RPMI8226 (cell line): ENCODE measurements around the gene ZCCHC14.
"Not testable (repeated sequence)": the region's sequence is repeated elsewhere in the genome, so short reads cannot be mapped to it uniquely, and the experiment has no call there.

ENCODE experiments used
- DNase-seq: peaks from one replicate; pipeline ENCODE4 v3.0.0-alpha.2; 2015

ZCCHC14 gene

DNA sequence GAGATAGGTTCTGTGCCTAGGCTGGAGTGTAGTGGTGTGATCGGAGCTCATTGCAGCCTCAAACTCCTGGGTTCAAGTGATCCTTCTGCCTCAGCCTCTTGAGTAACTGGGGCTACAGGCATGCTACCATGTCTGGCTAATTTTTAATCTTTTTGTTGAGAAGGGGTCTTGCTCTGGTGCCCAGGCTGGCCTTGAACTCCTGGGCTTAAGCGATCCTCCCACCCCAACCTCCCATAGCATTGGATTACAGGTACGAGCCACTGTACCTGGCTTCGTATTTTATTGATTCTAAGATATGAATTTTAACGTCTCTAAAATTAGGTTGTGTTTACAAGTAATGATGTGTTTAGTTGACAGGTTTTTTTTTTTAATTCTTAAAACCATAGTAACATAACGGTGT lies 30.8 kb upstream of the ZCCHC14 start:
- not testable (repeated sequence) for DNase-seq

DNA sequence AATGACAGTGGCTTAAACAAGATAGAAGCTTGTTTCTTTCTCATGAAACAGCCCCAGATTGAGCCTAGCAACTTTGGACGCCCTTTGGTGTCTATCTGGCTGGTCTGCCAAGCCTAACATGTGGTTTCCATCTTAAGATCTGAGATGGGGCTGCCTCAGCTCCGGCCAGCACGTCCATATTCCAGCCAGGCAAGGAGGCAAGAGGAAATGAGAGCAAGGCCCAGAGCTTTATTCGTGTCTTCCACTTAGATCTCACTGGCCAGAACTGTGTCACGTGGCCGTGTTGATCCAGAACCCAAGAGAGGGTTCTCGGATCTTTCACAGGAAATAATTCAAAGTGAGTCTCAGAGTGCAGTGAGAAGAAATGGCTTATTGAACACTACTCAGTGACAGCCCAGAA lies 28.9 kb upstream of the ZCCHC14 start:
- not testable (repeated sequence) for DNase-seq

GRCh38 chr16:87519170-87519569 lies 26.3 kb upstream of the ZCCHC14 start:
- DNase-seq, result not testable (repeated sequence)

DNA sequence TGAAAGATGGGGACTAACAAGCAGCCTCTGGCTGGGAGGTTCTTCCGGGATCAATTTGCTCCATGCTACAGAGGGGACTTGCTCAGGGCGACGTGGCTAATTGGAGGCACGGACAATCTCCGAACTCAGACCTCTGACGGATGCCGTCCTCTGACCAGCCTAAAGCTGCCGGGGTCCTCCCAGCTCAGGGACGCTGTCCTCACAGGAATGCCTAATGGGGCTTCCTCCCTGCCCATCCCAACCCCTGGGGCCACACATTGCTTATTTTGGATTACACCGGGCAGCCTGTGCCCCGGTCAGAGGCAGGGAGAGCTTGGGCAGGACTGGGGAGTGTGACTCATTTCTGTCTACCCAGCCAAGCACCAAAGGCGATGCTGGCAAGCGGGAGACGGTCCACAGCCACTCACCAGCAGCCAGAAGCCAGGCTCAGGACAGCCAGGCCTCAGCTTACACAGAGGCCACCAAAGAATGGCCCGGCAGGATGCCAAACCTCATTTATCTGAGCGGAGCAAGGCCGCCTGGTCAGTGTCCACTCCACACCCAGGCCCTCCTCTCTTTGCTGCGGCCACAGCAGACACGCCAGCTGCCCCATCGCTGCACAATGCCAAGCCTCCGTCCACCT lies 25.7 kb upstream of the ZCCHC14 start:
- DNase-seq, result not testable (repeated sequence)

- not testable (repeated sequence) for DNase-seq
Measured at GRCh38 chr16:87517610-87518429, 25.0 kb upstream of the ZCCHC14 start.

DNA sequence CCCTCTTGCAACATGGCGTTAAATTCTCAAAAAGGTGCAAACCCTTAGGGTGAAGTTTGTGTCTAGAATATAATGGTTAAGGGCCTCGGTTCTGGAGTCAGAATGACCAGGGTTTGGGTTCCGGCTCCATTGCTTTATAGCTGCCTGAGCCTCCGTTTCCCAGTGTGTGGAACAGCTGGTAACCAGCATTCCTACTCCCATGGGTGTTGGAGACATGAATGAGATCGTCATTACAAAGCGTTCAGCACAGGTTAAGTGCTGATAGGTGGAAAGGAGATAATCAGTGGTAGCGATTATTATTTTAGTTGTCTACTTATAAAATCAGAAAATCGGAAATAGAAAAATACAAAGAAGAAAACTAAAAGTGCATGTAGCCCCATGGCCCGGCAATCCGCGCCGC lies 23.5 kb upstream of the ZCCHC14 start:
- DNase-seq, result no peak

DNA sequence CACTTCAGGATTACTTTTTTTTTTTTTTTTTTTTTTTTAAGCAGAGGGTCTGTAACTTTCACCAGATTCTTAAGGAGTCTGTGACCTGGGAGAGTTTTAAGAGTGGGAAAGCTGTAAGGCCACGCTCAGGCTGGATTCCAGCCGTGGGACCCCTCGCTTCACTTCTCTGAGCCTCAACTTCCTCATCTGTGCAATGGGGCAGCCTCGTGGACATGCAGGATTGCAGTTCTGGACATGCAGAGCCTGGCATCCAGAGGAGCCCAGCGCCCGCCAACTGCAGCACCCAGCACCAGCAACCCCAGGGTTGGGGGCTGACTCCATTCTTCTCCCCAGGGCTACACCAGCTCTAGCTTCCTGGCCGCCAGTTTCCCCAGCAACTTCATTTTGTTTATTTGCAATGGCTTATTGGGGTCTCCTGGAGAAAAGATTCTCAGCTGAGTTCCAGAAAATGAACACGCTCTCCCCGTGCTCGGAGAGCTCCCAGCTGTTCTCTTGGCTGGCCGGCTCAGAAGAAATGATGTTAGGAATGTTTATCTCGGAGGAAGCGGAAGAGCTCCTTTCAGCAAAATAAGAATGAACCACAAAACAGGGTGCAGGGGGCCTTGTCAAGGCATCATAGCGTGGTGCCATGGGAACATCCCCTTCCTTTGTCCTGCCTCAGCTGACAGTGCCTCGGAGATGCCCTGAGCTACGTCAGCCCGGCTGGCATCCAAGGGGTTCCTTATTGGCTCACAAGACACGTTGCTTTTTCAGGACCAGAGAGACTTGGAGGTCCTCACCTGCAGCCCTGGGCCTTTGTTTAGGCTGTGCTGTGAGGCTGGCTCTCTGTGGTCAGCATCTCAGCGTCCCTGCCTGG lies 22.9 kb upstream of the ZCCHC14 start:
- no peak for DNase-seq

DNA sequence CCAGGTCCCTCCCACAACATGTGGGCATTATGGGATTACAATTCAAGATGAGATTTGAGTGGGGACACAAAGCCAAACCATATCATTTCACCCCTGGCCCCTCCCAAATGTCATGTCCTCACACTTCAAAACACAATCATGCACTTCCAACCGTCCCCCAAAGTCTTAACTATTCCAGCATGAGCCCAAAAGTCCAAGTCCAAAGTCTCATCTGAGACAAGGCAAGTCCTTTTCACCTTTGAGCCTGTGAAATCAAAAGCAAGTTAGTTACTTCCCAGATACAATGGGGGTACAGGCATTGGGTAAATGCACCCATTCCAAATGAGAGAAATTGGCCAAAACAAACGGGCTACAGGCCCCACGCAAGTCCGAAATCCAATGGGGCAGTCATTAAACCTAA lies 17.0 kb upstream of the ZCCHC14 start:
- not testable (repeated sequence) for DNase-seq

DNA sequence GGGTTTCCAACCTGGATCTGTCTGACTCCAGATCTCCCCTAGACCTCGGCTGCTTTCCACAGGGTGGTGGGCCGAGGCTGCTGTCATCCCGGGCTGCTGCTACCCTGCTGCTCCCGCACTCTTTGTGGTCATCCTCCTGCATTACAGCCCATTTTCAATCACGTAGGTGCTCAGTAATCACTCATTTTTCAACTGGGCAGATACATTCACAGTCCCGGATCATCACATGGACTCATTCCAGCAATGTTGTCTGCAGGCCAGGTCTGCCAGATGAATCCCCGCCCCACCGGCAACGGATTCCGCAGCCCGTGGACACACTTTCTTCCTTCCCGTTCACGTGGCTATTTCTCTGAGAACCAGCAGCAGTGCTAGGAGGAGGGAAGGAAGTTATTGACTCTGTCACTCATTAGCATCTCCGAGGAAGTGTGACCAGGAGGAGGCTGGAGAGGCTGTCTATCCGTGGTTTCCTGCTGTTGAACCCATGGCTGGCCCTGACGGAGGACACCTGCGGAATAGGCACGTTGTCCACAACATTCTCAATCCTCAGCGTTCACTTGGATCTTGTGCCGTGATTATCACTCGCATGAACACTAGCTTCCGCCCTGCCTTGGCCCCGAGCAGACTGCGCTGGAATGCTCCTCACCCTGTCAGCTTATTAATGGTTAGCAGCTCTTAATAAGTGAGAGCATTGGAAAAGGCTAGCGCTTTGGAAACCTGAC lies 14.7 kb upstream of the ZCCHC14 start:
- DNase-seq, result no peak

- no peak for DNase-seq
Measured at GRCh38 chr16:87506423-87507350, 13.9 kb upstream of the ZCCHC14 start.

GRCh38 chr16:87505834-87506233 lies 13.0 kb upstream of the ZCCHC14 start:
- DNase-seq, result no peak

DNA sequence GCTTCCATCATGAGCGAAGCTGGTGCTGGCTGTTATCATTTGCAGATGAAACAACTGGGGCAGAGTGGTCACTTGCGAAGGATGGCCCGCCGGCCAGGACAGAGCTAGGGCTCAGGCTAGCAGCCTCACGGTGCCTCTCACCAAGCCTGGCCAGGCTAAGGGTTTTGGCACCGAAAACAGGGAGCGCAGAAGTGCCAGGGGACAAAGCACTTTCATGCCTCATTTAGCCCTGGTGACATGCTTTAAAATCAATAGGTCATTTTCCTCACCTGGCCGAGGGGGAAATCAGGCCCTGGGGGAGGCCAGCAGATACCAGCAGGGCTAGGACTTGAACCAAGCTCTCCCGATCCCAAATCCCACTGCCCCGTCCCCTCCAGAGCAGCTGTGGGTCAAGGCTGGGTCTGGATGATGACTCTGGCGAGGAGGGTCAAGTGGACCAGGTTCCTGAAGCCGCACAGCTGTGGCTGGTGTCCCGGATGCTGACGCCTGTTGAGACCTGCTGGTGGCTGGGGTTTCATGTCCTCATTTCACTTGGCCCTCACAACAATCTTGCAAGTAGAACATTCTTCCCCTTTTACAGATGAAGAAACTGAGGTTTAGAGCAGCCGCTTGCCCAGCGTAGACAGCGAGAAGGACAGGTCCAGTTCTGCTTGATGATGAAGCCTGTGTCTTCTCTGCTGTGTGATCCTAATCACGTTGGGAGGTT lies 10.6 kb upstream of the ZCCHC14 start:
- peak; percentile 29 for DNase-seq

- DNase-seq, result no peak
Measured at GRCh38 chr16:87502308-87502969, 9.6 kb upstream of the ZCCHC14 start.

- no peak for DNase-seq
Measured at GRCh38 chr16:87501117-87501516, 8.3 kb upstream of the ZCCHC14 start.

GRCh38 chr16:87499189-87499486 lies 6.3 kb upstream of the ZCCHC14 start:
- no peak for DNase-seq

GRCh38 chr16:87498324-87499188 lies 5.7 kb upstream of the ZCCHC14 start:
- no peak for DNase-seq

- DNase-seq, result not testable (repeated sequence)
Measured at GRCh38 chr16:87497767-87498290, 5.0 kb upstream of the ZCCHC14 start.

- not testable (repeated sequence) for DNase-seq
Measured at GRCh38 chr16:87497023-87497766, 4.4 kb upstream of the ZCCHC14 start.

- no peak for DNase-seq
Measured at GRCh38 chr16:87496447-87496801, 3.6 kb upstream of the ZCCHC14 start.
